ENCODE measurements around the gene TNFSF13B.
A peak's percentile ranks its signal among the peaks of the same experiment; 100 is the strongest.
"Not testable (repeated sequence)": the region's sequence is repeated elsewhere in the genome, so short reads cannot be mapped to it uniquely, and the experiment has no call there.

The TNFSF13B gene

GRCh38 chr13:108281901-108282300 is 12.4 kb downstream of the TNFSF13B start:
- no peak for DNase-seq (ENCODE audit: low read depth)

GRCh38 chr13:108283110-108283509 is 13.6 kb downstream of the TNFSF13B start:
- no peak for DNase-seq (ENCODE audit: low read depth)

- no peak for DNase-seq (ENCODE audit: low read depth)
Observed at GRCh38 chr13:108288741-108289140, 19.2 kb downstream of the TNFSF13B start.

DNA sequence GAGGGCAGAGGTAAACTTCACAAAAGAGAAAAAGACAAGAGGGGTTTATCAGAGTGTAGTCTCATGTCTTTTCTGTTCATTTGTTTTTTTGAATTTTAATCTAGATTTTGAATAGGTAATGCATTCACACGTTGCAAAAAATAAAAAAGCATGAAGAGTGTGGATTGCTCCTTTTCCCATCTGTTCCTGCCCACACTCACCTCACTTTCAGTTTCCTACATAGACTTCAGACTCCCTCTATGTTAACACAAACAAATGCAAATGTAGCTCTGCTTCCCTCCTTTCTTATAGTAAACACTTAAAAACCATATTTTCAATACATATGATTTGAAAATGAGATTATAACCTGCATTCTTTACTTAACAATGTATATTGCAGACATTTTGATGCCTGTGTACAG is 20.3 kb downstream of the TNFSF13B start:
- DNase-seq (ENCODE audit: low read depth), result no peak

GRCh38 chr13:108297114-108297513 is 27.6 kb downstream of the TNFSF13B start:
- no peak for DNase-seq (ENCODE audit: low read depth)

DNA sequence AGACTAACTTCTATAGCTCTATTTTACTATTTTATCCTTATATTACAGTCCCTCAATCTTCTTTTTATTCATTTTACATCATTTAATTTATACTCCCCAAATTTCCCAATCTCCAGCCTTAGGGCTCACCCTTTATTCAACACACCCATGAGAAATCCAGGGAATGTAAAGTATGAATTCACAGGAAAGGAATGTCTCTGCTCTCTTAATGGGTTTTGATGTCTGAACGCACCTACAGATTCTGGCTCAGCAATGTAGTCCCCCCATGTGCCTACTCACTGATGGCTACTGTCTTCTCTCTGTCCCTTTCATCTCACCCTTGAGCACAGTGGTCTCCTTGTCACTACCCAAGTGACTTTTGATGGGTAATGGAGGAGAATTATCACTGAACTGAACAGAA is 32.8 kb downstream of the TNFSF13B start:
- no peak for DNase-seq (ENCODE audit: low read depth)

- DNase-seq (ENCODE audit: low read depth), result no peak
Observed at GRCh38 chr13:108304170-108305016, 34.9 kb downstream of the TNFSF13B start.

GRCh38 chr13:108305655-108306054 is 36.1 kb downstream of the TNFSF13B start:
- DNase-seq (ENCODE audit: low read depth), result no peak

DNA sequence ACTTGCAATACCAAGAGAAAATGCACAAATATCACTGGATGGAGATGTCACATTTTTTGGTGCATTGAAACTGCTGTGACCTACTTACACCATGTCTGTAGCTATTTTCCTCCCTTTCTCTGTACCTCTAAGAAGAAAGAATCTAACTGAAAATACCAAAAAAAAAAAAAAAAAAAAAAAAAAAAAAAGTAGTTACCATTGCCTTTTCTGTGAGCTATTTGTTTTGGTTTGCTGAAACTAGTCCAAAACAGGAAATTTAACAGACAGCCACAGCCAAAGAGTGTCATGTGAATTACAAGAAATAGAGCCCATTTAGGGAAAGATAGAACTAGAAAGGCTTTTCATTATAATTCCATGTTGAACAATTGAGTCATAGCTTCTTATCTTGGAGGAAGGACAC is 37.3 kb downstream of the TNFSF13B start:
- DNase-seq (ENCODE audit: low read depth), result no peak

GRCh38 chr13:108311596-108311995 is 42.1 kb downstream of the TNFSF13B start:
- not testable (repeated sequence) for DNase-seq (ENCODE audit: low read depth)

GRCh38 chr13:108313382-108313781 is 43.9 kb downstream of the TNFSF13B start:
- no peak for DNase-seq (ENCODE audit: low read depth)

GRCh38 chr13:108315273-108315672 is 45.8 kb downstream of the TNFSF13B start:
- no peak for DNase-seq (ENCODE audit: low read depth)

DNA sequence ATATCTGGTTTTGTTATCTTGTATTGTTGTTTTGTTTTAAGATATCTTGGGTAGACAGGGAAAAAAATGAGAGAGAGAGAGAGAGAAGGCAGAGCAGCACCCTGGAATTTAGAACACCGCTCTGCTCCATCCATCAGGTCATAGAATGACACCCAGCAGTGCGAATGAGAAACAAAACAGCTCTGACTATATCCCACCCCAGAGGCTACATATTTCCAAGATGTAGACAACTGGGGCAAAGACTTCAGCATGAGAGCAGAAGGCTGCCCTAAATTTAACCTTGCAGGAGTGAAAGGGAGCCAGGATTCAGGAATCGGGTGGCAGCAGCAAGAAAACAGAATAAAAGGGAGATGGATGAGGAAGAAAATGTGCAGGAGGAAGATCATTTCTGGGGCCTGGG is 46.5 kb downstream of the TNFSF13B start:
- DNase-seq (ENCODE audit: low read depth), result no peak

DNA sequence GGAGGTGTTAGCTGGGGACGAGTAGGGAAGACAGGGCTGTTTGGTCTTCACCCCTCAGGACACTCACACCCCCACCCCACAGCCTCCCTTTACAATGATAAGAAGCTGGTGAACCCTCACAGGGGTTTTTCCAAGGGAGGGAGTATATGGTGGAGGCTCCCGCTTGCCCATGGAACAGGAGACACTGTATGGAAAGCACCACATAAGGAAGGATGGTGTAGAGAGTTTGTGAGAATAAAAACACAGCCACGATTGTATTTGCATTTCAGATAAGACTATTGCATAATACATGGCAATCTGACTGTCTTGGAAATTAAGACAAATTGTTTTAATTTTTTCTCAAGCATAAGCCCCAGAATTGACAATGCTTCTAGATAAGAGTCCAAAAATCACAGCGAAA is 46.9 kb downstream of the TNFSF13B start:
- DNase-seq (ENCODE audit: low read depth), result no peak

DNA sequence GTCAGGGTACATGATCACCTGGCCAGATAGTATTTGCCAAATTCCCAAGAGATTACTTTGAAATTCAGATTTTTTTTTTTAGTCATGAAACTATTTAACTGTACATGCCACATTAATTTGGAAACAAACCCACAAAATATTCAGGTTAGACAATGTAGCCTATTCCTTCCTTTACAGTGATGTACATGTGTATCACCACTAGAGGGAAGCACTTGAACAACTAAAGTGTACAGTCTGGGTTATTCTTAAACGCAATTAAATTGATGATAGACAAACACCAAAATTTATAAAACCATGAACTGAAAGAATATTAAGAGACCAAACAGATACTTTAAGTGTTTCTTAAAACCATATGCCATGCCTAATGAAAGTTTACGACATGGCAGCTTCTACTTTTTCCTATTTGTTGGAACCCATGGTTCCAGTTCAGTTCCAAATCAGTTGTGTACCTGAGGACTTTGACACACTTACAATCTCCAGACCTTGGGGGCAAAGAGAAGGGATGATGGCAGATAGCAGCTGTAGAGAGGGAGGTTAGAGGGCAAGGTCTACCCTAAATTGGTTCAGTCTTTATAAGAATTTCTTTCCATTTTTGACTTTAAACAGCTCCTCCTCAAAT is 52.8 kb downstream of the TNFSF13B start:
- peak; percentile 33 for DNase-seq (ENCODE audit: low read depth)

- no peak for DNase-seq (ENCODE audit: low read depth)
Observed at GRCh38 chr13:108323031-108323430, 53.5 kb downstream of the TNFSF13B start.

DNA sequence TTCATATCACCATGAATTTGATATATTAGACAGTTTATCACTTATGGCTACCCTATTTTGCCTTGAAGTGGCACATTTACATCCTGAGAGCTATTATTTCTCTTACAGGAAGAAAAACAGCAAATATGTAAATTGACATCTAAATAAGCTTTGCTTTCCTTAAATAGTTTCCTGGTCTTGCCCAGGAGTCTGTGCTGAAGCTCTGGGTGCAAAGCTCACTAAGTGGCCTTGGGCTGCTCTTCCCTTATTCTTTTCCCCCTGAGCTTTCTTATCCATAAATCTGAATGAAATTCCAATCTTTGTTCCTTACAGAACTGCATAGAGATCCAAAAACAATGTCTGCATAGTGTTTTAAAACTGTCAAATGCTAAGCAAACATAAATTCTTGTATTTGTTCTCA is 56.3 kb downstream of the TNFSF13B start:
- DNase-seq (ENCODE audit: low read depth), result no peak

GRCh38 chr13:108326309-108326708 is 56.8 kb downstream of the TNFSF13B start:
- DNase-seq (ENCODE audit: low read depth), result no peak

DNA sequence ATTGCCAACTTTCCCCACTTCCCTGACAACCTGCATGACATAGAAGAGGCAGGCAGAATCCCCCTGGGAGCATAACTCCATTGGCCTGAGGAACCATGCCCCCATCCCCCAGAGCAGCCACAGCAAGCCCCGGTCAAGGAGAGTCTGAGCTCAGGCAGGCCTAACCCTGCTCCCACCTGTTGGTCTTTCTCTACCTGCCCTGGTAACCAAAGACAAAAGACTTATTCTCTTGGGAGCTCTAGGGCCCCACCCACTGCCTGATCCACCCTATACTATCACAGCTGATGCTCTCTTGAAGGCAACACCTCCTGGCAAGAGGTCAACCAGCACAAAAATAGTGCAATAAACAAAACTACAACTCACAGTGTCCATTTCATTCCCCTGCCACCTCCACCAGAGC is 59.3 kb downstream of the TNFSF13B start:
- DNase-seq (ENCODE audit: low read depth), result no peak

DNA sequence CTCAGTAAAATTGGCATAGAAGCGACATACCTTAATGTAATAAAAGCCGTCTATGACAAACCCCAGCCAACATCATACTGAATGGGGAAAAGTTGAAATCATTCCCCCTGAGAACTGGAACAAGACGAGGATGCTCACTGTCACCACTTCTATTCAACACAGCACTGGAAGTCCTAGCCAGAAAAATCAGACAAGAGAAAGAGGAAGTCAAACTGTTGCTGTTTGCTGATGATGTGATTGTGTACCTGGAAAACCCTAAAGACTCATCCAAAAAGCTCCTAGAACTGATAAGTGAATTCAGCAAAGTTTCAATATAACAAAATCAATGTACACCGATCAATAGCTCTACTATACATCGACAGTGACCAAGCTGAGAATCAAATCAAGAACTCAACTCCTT is 63.3 kb downstream of the TNFSF13B start:
- no peak for DNase-seq (ENCODE audit: low read depth)

- peak; percentile 10 for DNase-seq (ENCODE audit: low read depth)
Observed at GRCh38 chr13:108342369-108343289, 73.1 kb downstream of the TNFSF13B start.

- no peak for DNase-seq (ENCODE audit: low read depth)
Observed at GRCh38 chr13:108345016-108345415, 75.5 kb downstream of the TNFSF13B start.

GRCh38 chr13:108346376-108346775 is 76.9 kb downstream of the TNFSF13B start:
- no peak for DNase-seq (ENCODE audit: low read depth)
